Fibroblast of mammary gland (primary cell): ENCODE data around the gene MYO18B.

Source experiments
- DNase-seq: peaks from one replicate; pipeline ENCODE4 v3.0.0-alpha.2; 2010; ENCODE audit warnings: low read depth
- H3K4me3 ChIP-seq: 2 replicates; pipeline ENCODE4 v1.5.1; 2011; ENCODE audit warnings: low read depth, mild to moderate bottlenecking, low read length, moderate library complexity; ENCODE audit not compliant: control insufficient read depth
- CTCF ChIP-seq: conservative IDR thresholded peaks from 2 replicates; pipeline ENCODE4 v1.5.1; 2011; ENCODE audit warnings: low read depth, low read length, inconsistent platforms; ENCODE audit not compliant: control insufficient read depth, insufficient read depth

MYO18B gene

DNA sequence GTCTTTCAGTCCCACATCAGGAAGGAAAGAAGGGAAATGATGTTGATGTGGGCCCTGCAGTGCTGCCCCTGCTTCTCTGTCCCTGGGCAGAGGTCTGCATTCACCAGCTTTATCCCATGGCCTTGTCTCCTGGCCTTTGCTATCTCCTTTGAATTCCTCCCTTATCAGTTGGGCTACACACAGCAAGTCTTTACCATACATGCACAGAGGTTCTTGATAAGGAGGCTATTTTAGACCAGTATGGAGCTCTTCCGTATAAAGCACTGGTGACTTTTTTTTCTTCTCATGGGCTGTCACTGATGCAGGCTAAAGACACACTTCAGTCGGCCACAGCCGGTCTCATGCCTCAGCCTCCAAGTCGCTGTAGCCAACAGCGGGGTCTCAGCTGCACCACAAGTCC, 20.2 kb downstream of the MYO18B start:
- DNase-seq: no peak
- TF ChIP-seq CTCF: no peak
- H3K4me3 ChIP-seq: no peak overlapping the region

- DNase-seq: peak; percentile 30
- no peak for TF ChIP-seq CTCF
- H3K4me3 ChIP-seq: no peak overlapping the region
Observed at GRCh38 chr22:25763239-25763777, 21.3 kb downstream of the MYO18B start.

DNA sequence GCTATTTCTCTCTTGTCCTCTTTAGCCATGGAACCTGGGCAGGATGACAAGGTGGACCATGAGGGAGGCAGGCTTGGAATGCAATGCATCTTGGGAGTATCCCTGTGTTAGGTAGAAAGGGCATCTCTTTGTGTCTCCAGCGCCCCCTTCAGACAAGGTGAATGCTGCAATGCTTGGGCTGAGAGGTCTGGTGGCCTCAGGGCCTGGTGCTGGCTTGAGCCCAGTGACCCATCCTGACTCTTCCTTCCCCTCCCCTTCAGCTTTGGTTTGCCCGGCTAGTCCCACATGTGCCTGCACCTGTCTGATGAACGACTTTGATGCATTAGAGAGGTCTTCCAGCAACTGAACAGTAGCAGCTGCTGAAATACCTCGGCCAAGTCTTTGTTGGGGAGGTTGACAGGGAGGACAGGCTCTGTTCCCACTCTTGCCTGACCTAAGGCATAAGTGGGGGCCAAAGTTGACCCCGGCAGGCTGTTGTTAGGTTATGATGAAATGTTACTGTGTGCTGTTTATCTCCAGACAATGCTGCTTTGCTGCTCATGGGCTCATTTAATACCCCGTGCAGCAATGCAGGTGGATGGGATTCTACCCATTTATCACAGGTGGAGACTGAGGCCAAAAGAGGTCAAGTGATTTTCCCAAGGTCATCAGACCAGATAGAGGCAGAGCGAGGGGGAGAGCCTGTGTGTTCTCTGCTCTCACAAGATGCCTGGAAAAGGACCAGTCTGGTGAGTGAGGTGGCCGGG, 22.5 kb downstream of the MYO18B start:
- H3K4me3 ChIP-seq: no peak overlapping the region
- peak; percentile 9 for TF ChIP-seq CTCF
- DNase-seq: no peak

DNA sequence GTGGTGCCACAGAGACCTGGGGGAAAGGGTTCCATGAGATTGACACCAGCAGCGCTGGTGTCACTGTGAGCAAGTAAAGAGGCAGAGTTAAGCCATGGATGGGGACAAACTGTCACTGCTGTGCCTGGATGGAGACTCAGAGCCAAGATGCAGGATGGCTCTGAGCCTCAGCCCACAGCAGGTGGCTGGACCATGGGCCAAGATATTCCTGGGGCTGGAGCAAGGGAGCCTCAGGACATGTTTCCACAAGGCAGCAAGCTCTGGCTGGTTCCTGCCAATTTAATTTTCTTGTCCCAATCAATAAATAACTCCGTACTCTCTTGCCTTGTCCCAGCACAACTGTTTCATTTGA, 23.0 kb downstream of the MYO18B start:
- TF ChIP-seq CTCF: no peak
- no peak for DNase-seq
- no peak overlapping the region for H3K4me3 ChIP-seq

- TF ChIP-seq CTCF: no peak
- H3K4me3 ChIP-seq: no peak overlapping the region
- DNase-seq: no peak
Observed at GRCh38 chr22:25765801-25766200, 23.8 kb downstream of the MYO18B start.

DNA sequence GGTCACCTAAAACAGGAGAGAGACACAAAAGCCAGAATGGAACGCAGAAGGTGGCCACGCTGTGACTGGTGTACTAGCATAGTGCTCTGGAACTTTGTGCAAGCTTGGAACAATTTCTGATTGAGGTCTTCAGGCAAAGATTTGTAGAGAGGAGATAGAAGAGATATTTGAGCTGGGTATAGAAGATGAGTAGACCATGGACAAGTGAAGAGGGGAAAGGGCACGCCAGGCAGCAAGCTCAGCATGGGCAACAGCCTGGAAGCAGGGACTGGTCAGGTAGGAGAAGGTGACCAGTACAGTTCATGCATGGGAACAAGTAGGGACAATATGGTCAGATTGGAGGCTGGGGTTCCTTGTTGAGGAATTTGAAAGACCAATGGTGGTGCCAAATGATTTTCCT, 24.4 kb downstream of the MYO18B start:
- TF ChIP-seq CTCF: no peak
- no peak for DNase-seq
- no peak overlapping the region for H3K4me3 ChIP-seq
